Astrocyte (in vitro differentiated cells and primary cell): ENCODE data around the gene APP. TPM values are rescaled to one million over a fixed set of nuclear protein-coding genes. Genes with fewer than 3 reads are reported as not detected.

ENCODE experiments used
- DNase-seq: peaks from one replicate; pipeline ENCODE4 v3.0.0-alpha.2; 2010; ENCODE audit warnings: low read depth
- FAIRE-seq: peaks from 2 replicates; lab custom pipeline; 2011; peaks lifted over from hg19 to GRCh38; lab: Jason Lieb, UNC
- H2AFZ ChIP-seq: 2 replicates; pipeline ENCODE4 v1.6.0; 2012; ENCODE audit warnings: low read depth, low read length, inconsistent platforms
- H3K27ac ChIP-seq: 2 replicates; pipeline ENCODE4 v1.5.1; 2011; ENCODE audit warnings: low read depth, low read length, inconsistent platforms
- H3K27me3 ChIP-seq: 2 replicates; pipeline ENCODE4 v1.6.0; 2011; ENCODE audit warnings: low read length, inconsistent platforms; ENCODE audit not compliant: insufficient read depth
- H3K36me3 ChIP-seq: 2 replicates; pipeline ENCODE4 v1.5.1; 2011; ENCODE audit warnings: low read length, inconsistent platforms; ENCODE audit not compliant: insufficient read depth
- H3K4me1 ChIP-seq: 2 replicates; pipeline ENCODE4 v1.5.1; 2011; ENCODE audit warnings: low read length, inconsistent platforms; ENCODE audit not compliant: insufficient read depth
- H3K4me2 ChIP-seq: 2 replicates; pipeline ENCODE4 v1.6.0; 2012; ENCODE audit warnings: low read length, inconsistent platforms
- H3K4me3 ChIP-seq: 2 replicates; pipeline ENCODE4 v1.5.1; 2011; ENCODE audit warnings: low read depth, mild to moderate bottlenecking, low read length, inconsistent platforms; ENCODE audit not compliant: insufficient read depth
- H3K79me2 ChIP-seq: 2 replicates; pipeline ENCODE4 v1.6.0; 2012; ENCODE audit warnings: mild to moderate bottlenecking, low read length, inconsistent platforms; ENCODE audit not compliant: insufficient read depth
- H3K9ac ChIP-seq: 2 replicates; pipeline ENCODE4 v1.6.0; 2012; ENCODE audit warnings: mild to moderate bottlenecking, low read length, inconsistent platforms
- H3K9me3 ChIP-seq: 2 replicates; pipeline ENCODE4 v1.5.1; 2012; ENCODE audit warnings: low read depth, mild to moderate bottlenecking, low read length, inconsistent platforms; ENCODE audit not compliant: insufficient read depth
- H4K20me1 ChIP-seq: 2 replicates; pipeline ENCODE4 v1.6.0; 2012; ENCODE audit warnings: low read length, inconsistent platforms; ENCODE audit not compliant: insufficient read depth
- H3K27ac Mint-ChIP-seq: one replicate; pipeline ENCODE4 v1.8.0; 2021; ENCODE audit warnings: mild to moderate bottlenecking, mixed read lengths; ENCODE audit not compliant: unreplicated experiment
- H3K27me3 Mint-ChIP-seq: one replicate; pipeline ENCODE4 v1.8.0; 2021; ENCODE audit warnings: low read depth, mixed read lengths; ENCODE audit not compliant: unreplicated experiment
- H3K36me3 Mint-ChIP-seq: one replicate; pipeline ENCODE4 v1.8.0; 2021; ENCODE audit warnings: low read depth, mixed read lengths; ENCODE audit not compliant: unreplicated experiment
- H3K4me1 Mint-ChIP-seq: one replicate; pipeline ENCODE4 v1.8.0; 2021; ENCODE audit warnings: low read depth, mixed read lengths; ENCODE audit not compliant: unreplicated experiment
- H3K4me3 Mint-ChIP-seq: one replicate; pipeline ENCODE4 v1.8.0; 2021; ENCODE audit warnings: mild to moderate bottlenecking, moderate library complexity, mixed read lengths; ENCODE audit not compliant: unreplicated experiment
- H3K9me3 Mint-ChIP-seq: one replicate; pipeline ENCODE4 v1.8.0; 2021; ENCODE audit warnings: mild to moderate bottlenecking, mixed read lengths; ENCODE audit not compliant: unreplicated experiment
- EZH2 ChIP-seq: IDR thresholded peaks from 2 replicates; pipeline ENCODE4 v1.6.1; 2012; ENCODE audit warnings: mild to moderate bottlenecking, low read length, inconsistent platforms; ENCODE audit not compliant: insufficient read depth
- total RNA-seq: library from RNA; stranded (reverse); gene quantifications from 2 replicates; pipeline ENCODE4 v1.2.1, GENCODE V29; 2021
- TF ChIP-seq, protein P1 (sequence below): IDR thresholded peaks from 2 replicates; pipeline ENCODE4 v1.5.1; 2011; ENCODE audit warnings: low read depth, mild to moderate bottlenecking, inconsistent platforms, low read length, moderate library complexity; ENCODE audit not compliant: insufficient read depth

The APP gene
- total RNA-seq, 1 donor from 2014 or later: 823 TPM

DNA sequence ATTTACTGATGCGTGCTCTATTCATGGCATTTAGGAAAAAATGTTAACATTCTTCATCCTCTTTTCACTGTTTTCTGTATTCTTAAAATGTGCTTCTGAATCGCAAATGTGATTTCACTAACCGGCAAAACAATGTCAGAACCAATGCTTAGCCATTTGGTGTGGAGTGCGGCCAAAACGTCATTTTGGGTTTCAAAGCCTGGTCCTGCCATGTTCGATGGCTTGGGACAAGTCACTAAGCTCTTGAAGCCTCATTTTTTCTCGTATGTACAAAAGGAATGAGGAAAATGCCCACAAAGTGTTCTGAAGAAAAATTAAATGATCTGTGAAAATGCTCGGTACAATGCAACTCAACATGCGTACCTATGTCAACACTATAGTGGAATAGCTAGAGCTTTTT lies 175.3 kb downstream of the APP start:
- Histone ChIP-seq H3K79me2 (no peaks in the 10 kb centered on the region), H3K36me3 (no peaks in the 10 kb centered on the region), H3K27ac (no peak overlapping the region), H3K9me3 (no peaks in the 10 kb centered on the region), H4K20me1 (peaks cover 4% of the 10 kb centered on the region), H3K4me2 (no peak overlapping the region), H2AFZ (no peak overlapping the region), H3K4me1 (no peaks in the 10 kb centered on the region), H3K9ac (no peak overlapping the region), H3K27me3 (no peaks in the 10 kb centered on the region), H3K4me3 (no peak overlapping the region)
- Mint-ChIP-seq H3K36me3 (peaks cover 3% of the 10 kb centered on the region), H3K4me1 (no peaks in the 10 kb centered on the region), H3K27me3 (no peaks in the 10 kb centered on the region), H3K9me3 (no peaks in the 10 kb centered on the region), H3K4me3 (no peak overlapping the region), H3K27ac (no peak overlapping the region)
- DNase-seq: no peak
- no peak for FAIRE-seq
- no peak for TF ChIP-seq EZH2
- TF ChIP-seq, protein P1, sequence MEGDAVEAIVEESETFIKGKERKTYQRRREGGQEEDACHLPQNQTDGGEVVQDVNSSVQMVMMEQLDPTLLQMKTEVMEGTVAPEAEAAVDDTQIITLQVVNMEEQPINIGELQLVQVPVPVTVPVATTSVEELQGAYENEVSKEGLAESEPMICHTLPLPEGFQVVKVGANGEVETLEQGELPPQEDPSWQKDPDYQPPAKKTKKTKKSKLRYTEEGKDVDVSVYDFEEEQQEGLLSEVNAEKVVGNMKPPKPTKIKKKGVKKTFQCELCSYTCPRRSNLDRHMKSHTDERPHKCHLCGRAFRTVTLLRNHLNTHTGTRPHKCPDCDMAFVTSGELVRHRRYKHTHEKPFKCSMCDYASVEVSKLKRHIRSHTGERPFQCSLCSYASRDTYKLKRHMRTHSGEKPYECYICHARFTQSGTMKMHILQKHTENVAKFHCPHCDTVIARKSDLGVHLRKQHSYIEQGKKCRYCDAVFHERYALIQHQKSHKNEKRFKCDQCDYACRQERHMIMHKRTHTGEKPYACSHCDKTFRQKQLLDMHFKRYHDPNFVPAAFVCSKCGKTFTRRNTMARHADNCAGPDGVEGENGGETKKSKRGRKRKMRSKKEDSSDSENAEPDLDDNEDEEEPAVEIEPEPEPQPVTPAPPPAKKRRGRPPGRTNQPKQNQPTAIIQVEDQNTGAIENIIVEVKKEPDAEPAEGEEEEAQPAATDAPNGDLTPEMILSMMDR: no peak

DNA sequence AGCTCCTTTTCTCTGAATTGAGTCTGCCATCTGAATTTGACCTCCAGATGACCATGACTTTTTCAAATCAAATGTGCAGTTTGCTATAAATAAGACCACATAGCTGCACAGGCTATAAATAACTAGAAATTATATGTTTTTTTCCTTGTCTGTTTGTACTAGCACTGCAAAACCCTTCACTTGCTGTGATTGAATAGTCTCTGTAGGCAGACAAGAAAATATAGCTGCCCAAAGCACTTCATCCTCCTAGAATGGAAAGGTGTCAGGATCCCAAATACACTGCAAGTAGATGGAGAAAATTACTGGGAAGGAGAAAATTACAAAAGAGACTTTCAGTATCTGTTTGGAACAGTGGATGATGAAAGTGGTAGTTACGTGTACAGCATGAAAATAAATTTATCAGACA lies 175.8 kb downstream of the APP start:
- Histone ChIP-seq H3K27ac (no peak overlapping the region), H3K4me3 (no peak overlapping the region), H3K4me2 (no peak overlapping the region), H3K79me2 (no peaks in the 10 kb centered on the region), H3K9me3 (no peaks in the 10 kb centered on the region), H3K27me3 (no peaks in the 10 kb centered on the region), H3K9ac (no peak overlapping the region), H2AFZ (no peak overlapping the region), H3K4me1 (no peaks in the 10 kb centered on the region), H4K20me1 (peaks cover 4% of the 10 kb centered on the region), H3K36me3 (no peaks in the 10 kb centered on the region)
- FAIRE-seq (no peak), DNase-seq (no peak)
- H3K27me3 Mint-ChIP-seq: no peaks in the 10 kb centered on the region
- H3K4me3 Mint-ChIP-seq: no peak overlapping the region
- H3K36me3 Mint-ChIP-seq: peaks cover 3% of the 10 kb centered on the region
- H3K27ac Mint-ChIP-seq: no peak overlapping the region
- no peaks in the 10 kb centered on the region for H3K4me1 Mint-ChIP-seq
- no peaks in the 10 kb centered on the region for H3K9me3 Mint-ChIP-seq
- TF ChIP-seq, protein P1: no peak
- no peak for TF ChIP-seq EZH2

DNA sequence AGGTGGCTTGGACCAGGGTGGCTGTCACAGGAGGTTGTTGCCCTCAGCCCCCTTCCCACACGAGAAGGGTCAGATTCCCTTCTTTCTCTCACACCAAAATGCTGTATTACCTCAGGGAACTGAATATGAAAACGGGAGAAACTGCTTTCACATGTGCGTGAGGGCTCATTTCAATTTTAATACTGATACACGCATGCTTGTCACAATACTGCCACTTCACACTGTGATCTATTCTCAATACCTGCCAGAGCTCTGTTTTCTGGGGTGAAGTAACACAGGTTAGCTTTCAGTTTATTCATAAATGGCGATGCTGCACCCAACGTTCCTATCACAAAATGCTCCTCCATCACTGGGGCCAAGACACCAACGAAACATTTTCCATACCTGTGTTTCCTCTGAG lies 181.8 kb downstream of the APP start:
- H2AFZ ChIP-seq: no peak overlapping the region

More for the DNA sequence above, 181.8 kb downstream of the APP start:
- no peak for TF ChIP-seq EZH2
- TF ChIP-seq, protein P1: no peak
- H3K27ac ChIP-seq: no peak overlapping the region
- no peaks in the 10 kb centered on the region for H3K27me3 ChIP-seq
- H3K9ac ChIP-seq: no peak overlapping the region
- DNase-seq (no peak), FAIRE-seq (no peak)
- H3K36me3 Mint-ChIP-seq: peaks cover 16% of the 10 kb centered on the region
- no peaks in the 10 kb centered on the region for H3K27me3 Mint-ChIP-seq
- H3K9me3 Mint-ChIP-seq: no peaks in the 10 kb centered on the region
- no peaks in the 10 kb centered on the region for H3K4me1 ChIP-seq
- H3K27ac Mint-ChIP-seq: no peak overlapping the region
- H3K9me3 ChIP-seq: no peaks in the 10 kb centered on the region
- H3K4me3 ChIP-seq: no peak overlapping the region
- H3K4me1 Mint-ChIP-seq: peaks cover 7% of the 10 kb centered on the region
- peaks cover 6% of the 10 kb centered on the region for H4K20me1 ChIP-seq
- no peaks in the 10 kb centered on the region for H3K79me2 ChIP-seq
- no peaks in the 10 kb centered on the region for H3K36me3 ChIP-seq
- H3K4me3 Mint-ChIP-seq: no peak overlapping the region
- H3K4me2 ChIP-seq: no peak overlapping the region
